ENCODE results near the gene MTFR1L.

Gene MTFR1L

DNA sequence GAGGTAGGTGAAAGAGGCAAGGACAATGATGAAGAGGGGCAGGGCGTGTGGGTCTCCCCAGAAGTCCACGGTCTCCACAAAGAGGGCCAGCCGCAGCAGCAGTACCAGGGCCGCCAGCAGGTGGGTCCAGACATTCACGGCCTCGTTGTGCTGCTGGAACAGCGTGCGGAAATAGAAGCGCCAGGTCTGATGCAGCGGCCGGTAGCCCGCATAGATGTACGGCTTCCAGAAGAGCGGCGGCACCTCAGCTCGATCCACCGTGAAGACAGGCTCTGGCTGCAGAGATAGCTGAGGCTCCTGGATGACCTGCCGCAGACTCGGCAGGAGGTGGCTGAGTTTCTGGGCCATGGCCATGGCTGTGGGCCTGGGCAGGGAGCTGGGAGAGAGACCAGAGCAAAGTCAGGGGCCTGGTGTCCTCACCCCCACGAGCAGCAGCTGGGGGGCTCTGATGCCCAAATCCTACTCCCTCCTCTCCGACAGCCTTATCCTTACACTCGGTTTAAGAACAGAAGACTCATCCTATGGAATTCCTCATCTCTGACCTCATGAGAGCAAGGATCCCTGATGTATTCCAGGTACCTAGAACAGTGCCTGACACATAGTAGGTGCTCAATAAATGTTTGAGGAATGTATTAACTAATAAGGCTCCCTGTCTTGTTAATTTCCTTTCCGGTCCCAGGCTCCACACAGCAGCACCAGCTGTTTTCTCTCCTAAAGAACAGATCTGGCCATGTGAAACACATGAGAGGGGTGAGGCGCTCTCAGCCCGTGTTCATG lies 43.9 kb downstream of the MTFR1L start:
- DNase-seq: no peak

DNA sequence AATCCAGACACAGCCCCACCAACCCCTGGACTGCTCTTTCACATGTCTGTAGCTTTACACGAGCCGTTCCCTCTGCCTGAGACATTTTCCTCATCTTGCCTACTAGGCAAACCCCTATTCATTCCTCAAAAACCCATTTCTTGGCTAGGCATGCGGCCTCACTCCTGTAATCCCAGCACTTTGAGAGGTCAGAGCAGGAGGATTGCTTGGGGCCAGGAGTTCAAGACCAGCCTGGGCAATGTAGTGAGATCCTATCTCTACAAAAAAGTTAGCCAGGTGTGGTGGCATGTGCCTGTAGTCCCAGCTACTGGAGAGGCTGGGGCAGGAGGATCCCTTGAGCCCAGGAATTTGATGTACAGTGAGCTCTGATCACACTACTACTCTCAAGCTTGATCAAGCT lies 44.7 kb downstream of the MTFR1L start:
- no peak for DNase-seq

DNA sequence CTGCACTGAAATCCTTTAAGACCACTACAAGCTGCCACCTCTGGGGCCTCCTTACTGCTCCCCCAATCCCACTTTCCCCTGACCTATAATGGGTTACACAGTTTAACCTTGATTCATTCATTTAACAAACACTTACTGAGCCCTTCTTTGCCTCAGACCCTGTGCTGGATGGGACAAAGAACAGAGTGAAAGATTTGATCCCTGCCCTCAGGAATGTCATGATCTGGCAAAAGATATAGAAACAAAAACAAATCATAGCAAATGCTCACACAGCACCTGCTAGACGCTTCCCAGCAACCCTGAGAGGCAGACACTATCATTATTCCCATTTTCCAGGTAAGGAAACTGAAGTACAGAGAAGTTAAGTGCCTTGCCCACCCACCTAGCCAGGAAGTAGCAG lies 46.5 kb downstream of the MTFR1L start:
- DNase-seq: no peak

GRCh38 chr1:25867210-25867991 lies 47.6 kb downstream of the MTFR1L start:
- DNase-seq: no peak

- DNase-seq: no peak
Observed at GRCh38 chr1:25869909-25870606, 50.3 kb downstream of the MTFR1L start.

GRCh38 chr1:25870614-25871013 lies 50.9 kb downstream of the MTFR1L start:
- DNase-seq: no peak

GRCh38 chr1:25871086-25871703 lies 51.4 kb downstream of the MTFR1L start:
- DNase-seq: no peak

GRCh38 chr1:25871704-25872494 lies 52.1 kb downstream of the MTFR1L start:
- no peak for DNase-seq

GRCh38 chr1:25872713-25873112 lies 53.0 kb downstream of the MTFR1L start:
- no peak for DNase-seq

- DNase-seq: no peak
Observed at GRCh38 chr1:25873120-25873519, 53.4 kb downstream of the MTFR1L start.

DNA sequence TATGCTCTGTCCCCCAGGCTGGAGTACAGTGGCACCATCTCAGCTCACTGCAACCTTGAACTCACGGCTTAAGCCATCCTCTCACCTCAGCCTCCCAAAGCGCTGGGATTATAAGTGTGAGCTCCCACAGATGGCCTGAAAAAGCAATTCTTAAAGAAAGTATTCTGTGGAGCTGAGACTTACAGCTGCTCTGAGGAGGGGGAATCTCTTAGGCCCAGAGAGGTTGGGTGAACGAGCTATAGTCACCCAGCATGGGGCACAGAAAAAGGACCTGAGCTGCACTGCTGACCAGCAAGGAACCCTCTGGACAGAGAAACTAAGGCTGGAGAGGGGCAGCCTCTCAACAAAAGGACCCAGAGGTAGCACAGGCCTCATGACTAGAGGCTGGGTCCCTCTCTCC lies 54.5 kb downstream of the MTFR1L start:
- no peak for DNase-seq

DNA sequence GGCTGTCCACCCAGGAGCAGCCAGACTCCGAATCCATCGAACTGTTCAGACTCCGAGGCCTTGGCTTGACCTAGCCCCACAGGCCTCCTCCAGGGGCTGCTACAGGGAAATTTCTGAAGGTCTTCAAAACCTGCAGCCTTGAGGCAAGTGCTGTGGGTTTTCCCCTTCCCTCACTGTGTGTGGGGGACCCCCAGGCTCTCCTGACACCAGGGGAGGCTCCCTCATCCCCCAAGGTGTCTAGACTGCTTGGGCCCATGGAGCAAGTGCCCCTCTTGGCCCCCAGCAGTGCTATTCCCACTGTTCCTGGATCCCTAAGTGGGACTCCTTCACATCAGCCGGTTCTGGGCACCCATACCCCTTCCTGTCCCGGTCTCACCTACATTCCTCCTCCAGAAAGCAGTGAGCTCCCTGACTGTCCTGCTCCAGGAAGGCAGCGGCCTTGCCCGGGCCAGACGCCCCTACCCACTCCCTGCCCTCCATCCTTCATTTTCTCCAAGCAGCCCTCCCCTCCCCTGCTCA lies 54.9 kb downstream of the MTFR1L start:
- no peak for DNase-seq

DNA sequence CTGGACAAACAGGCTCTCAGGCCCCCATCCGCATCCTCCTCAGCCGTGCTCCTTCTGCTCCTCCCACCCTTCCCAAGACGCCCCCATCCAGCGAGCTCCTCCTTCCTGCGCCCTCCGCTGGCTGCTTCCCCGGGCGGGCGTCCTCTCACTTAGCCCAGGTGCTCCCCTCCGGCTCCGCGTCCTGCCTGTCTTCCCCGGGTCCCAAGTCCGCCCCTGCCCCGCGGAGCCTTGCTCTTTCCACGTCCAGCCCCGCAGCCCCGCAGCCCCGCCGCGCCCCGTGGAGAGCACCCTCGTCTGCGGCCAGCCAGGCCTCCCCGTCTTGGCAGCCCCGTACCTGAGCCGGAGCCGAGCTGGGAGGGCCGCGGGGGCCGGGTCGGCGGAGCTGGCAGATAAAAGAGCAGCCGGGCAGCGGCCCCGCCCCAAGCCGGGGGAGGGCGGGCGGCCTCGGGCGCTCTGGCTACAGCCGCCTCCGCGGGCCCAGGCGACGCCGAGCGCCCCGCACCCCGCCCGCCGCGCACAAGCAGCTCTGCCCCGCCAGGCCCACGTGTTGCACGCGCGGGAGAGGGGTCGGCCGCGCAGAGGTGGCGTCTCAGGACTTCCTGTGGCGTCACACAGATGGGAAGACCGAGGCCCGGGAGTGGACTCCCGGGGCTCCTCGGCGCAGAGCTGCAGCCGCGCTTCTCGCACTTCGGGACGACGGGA lies 55.6 kb downstream of the MTFR1L start, which contains the start of gene PAQR7:
PAQR7 (minus strand) TSS at position 555 of the 702 bp plus-strand sequence. CDS start 11,869 bp downstream, outside the sequence.
- peak; percentile 51 to 64 for DNase-seq

- DNase-seq: no peak
Observed at GRCh38 chr1:25875856-25876692, 56.3 kb downstream of the MTFR1L start.

- no peak for DNase-seq
Observed at GRCh38 chr1:25876693-25877077, 56.9 kb downstream of the MTFR1L start.

DNA sequence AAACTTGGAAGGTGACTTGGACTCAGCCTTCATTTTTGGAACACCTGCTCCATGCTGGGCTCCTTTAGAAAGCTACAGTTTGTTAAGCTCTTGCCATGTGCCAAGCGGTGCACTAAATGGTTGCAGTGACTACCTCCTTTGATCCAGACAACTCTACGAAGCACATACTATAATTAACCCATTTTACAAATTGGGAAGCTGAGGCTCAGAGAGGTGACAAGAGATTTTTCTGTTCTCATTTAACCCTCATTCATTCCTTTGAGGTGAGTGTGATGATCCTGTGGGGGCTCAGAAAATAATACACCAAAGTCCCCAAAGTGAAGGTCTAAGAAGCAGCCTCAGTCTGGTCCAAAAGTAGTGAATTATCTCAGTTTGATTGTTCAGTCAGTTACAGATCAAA lies 57.4 kb downstream of the MTFR1L start:
- no peak for DNase-seq

- DNase-seq: no peak
Observed at GRCh38 chr1:25878690-25879089, 58.9 kb downstream of the MTFR1L start.

- no peak for DNase-seq
Observed at GRCh38 chr1:25879675-25880074, 59.9 kb downstream of the MTFR1L start.

DNA sequence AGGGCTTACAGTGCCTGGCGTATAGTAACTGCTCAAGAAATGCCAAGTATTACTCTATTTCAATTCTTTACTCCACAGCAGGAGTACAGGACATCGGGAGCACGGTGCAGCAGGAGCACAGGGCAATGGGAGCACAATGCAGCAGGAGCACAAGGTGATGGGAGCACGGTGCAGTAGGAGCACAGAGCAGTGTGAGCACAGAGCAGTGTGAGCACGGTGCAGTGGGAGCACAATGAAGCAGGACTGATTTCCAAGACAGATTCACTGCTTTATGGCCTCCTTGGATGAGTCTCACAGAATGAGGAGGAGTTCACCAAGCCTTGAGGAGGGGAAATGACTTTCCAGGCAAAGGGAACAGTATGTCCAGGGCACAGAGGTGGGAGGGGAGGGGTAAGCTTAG lies 60.8 kb downstream of the MTFR1L start:
- DNase-seq: no peak

GRCh38 chr1:25881266-25881665 lies 61.5 kb downstream of the MTFR1L start:
- no peak for DNase-seq
